Esophagus squamous epithelium (tissue), 5 donors: Measurements from ENCODE around the gene SPSB1. TPM values are rescaled to one million over a fixed set of nuclear protein-coding genes. Genes with fewer than 3 reads are reported as not detected.

Experiments
- DNase-seq: peaks from one replicate; lab custom pipeline; 2025; lab: John Stamatoyannopoulos, UW
- H3K27ac ChIP-seq, 4 donors: fragments of 200-600 bp; sonication (generic); one replicate each; pipeline ENCODE4 v1.5.1; 2016 to 2019; ENCODE audit warnings: mild to moderate bottlenecking in 1 of 4
- H3K27me3 ChIP-seq, 4 donors: fragments of 200-600 bp; sonication (generic); 1 replicate in 3 of 4; 2 replicates in 1 of 4; pipeline versions ENCODE4 v1.5.1 to v1.6.0; 2017 to 2021; ENCODE audit warnings: antibody characterized with exemption in 1 of 4
- H3K36me3 ChIP-seq, 3 donors: fragments of 200-600 bp; sonication (generic); one replicate each; pipeline ENCODE4 v1.5.1; 2016 to 2019
- H3K4me1 ChIP-seq, 3 donors: fragments of 200-600 bp; sonication (generic); one replicate each; pipeline ENCODE4 v1.5.1; 2017 to 2019
- H3K4me3 ChIP-seq, 4 donors: fragments of 200-600 bp; sonication (generic); 1 replicate in 3 of 4; 2 replicates in 1 of 4; pipeline ENCODE4 v1.5.1; 2016 to 2019; ENCODE audit warnings: mild to moderate bottlenecking in 2 of 4, moderate library complexity in 1 of 4
- H3K9me3 ChIP-seq, 3 donors: fragments of 200-600 bp; sonication (generic); one replicate each; pipeline ENCODE4 v1.5.1; 2016 to 2019
- CTCF ChIP-seq, 6 experiments: fragments of 450-650 bp in 4 of 6; fragments of 200-600 bp in 2 of 6; sonication (generic) in 2 of 6; IDR thresholded peaks; one replicate each; pipeline ENCODE4 v1.5.1; 2016 to 2019; ENCODE audit warnings: antibody characterized with exemption in 6 of 6, mild to moderate bottlenecking in 4 of 6, moderate library complexity in 4 of 6
- POLR2A ChIP-seq, 4 donors: fragments of 450-650 bp; IDR thresholded peaks; one replicate each; pipeline ENCODE4 v1.6.1; 2017; ENCODE audit warnings: antibody characterized with exemption in 4 of 4, mild to moderate bottlenecking in 4 of 4, moderate library complexity in 3 of 4
- WGBS, 2 donors: methylation state at CpG; one replicate each; pipeline ENCODE4 v1.1.5; 2018; 5-methylcytosine and 5-hydroxymethylcytosine counted together
- intact Hi-C: fragments of 100-400 bp; cut with DNase I; formaldehyde crosslinking; loops from one replicate; pipeline ENCODE4 v1.15.0; 2022
- total RNA-seq, 4 donors: library from RNA; depleted of rRNA; stranded (reverse); fragments of >200 nt; gene quantifications; one replicate each; pipeline ENCODE4 v1.1.0, GENCODE V29; 2016
- donor health status: DM: yes; HTN: yes; CAD: no.

Gene SPSB1
- total RNA-seq, 4 donors from 2014 or later, result 15.2 to 35.5 (median 25.2) TPM

GRCh38 chr1:9332513-9333143 lies 39.9 kb downstream of the SPSB1 start:
- WGBS, 2 donors, result 66 to 76% methylated on average over 10 to 12 of the region's 12 CpGs
- Histone ChIP-seq H3K36me3 (no peaks in the 10 kb centered on the region), H3K27ac (peak overlapping the region; percentile 30 to 59 (median 44)), H3K9me3 (no peaks in the 10 kb centered on the region), H3K4me1 (peaks cover 22 to 91% (median 46%) of the 10 kb centered on the region in 3 donors), H3K4me3 (no peak overlapping the region), H3K27me3 (no peaks in the 10 kb centered on the region)
- intact Hi-C loops, result no loop called here
- no peak for DNase-seq
- TF ChIP-seq CTCF (IDR thresholded peaks at IDR 0.05) (no peak), POLR2A (IDR thresholded peaks at IDR 0.05) (no peak)

DNA sequence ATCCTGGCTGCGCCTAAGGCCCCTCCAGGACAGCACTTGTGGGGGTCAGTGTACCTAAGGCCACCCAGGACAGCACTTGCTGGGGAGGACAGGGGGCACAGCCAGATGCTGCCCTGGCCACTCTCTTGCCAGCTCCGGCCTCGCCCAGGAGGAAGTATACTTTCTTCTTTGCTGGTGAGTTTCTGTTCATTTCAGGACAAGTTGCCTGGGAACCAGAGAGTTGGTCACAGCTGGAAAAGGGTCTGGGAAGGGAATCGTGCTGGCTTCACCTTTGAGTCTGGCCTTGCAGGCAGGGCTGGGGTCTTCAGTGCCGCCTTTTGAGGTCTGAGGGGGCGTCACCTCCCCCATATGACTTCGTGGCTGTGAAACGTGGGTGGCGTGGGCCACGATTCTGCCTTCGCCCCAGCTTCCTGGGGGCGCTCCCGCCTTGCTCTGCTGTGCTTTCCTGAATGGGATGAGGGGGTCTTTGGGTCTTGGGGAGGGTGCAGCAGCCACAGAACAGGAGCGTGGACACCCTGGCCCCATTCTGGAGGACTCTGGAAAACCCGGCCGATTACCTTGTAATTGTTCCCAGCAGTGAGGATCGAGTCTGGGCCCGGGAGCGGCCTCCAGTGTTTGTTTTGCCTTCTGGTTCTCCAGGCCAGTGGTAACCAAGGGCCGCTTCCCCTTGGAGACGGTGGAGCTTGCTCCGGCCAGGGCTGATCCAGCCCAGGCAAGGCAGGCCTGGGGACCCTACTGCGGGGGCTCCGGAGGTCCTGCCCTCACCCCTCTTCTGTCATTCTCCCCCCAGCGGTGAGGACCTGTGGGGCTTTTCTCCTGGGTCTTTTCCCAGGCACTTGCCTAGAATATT lies 45.9 kb downstream of the SPSB1 start:
- no peaks in the 10 kb centered on the region for H3K27me3 ChIP-seq
- DNase-seq, result no peak
- H3K36me3 ChIP-seq, result no peaks in the 10 kb centered on the region
- peak overlapping the region; percentile 79 to 90 (median 87) for H3K27ac ChIP-seq
- intact Hi-C loops, result no loop called here
- 38 to 61% methylated on average over 5 to 17 of the region's 25 CpGs for WGBS, 2 donors
- peaks cover 49 to 88% (median 63%) of the 10 kb centered on the region in 3 donors for H3K4me1 ChIP-seq
- no peaks in the 10 kb centered on the region for H3K9me3 ChIP-seq
- peak overlapping the region in 1 of 4 donors; percentile 49 for H3K4me3 ChIP-seq
- TF ChIP-seq CTCF (IDR thresholded peaks at IDR 0.05) (no peak), POLR2A (IDR thresholded peaks at IDR 0.05) (no peak)

- no peak for DNase-seq
- H3K9me3 ChIP-seq, result no peaks in the 10 kb centered on the region
- H3K4me3 ChIP-seq, result peak overlapping the region in 3 of 4 donors; percentile 16 to 49 (median 17)
- peaks cover 61 to 91% (median 76%) of the 10 kb centered on the region in 3 donors for H3K4me1 ChIP-seq
- TF ChIP-seq POLR2A (IDR thresholded peaks at IDR 0.05), result no peak
- TF ChIP-seq CTCF (IDR thresholded peaks at IDR 0.05), result no peak
- peak overlapping the region; percentile 79 to 90 (median 87) for H3K27ac ChIP-seq
- no peaks in the 10 kb centered on the region for H3K36me3 ChIP-seq
- no peaks in the 10 kb centered on the region for H3K27me3 ChIP-seq
- 17 to 45% methylated on average over 13 to 20 of the region's 24 CpGs for WGBS, 2 donors
- intact Hi-C loops, result no loop called here
Measured at GRCh38 chr1:9340172-9340854, 47.6 kb downstream of the SPSB1 start.

- 44 to 49% methylated on average over 4 to 6 of the region's 7 CpGs for WGBS, 2 donors
- no peaks in the 10 kb centered on the region for H3K27me3 ChIP-seq
- no peaks in the 10 kb centered on the region for H3K36me3 ChIP-seq
- TF ChIP-seq POLR2A (IDR thresholded peaks at IDR 0.05) (no peak), CTCF (IDR thresholded peaks at IDR 0.05) (no peak)
- peak overlapping the region; percentile 79 to 90 (median 87) for H3K27ac ChIP-seq
- intact Hi-C loops, result no loop called here
- H3K4me1 ChIP-seq, result peaks cover 64 to 92% (median 81%) of the 10 kb centered on the region in 3 donors
- H3K9me3 ChIP-seq, result no peaks in the 10 kb centered on the region
- DNase-seq, result no peak
- peak overlapping the region in 3 of 4 donors; percentile 16 to 49 (median 17) for H3K4me3 ChIP-seq
Measured at GRCh38 chr1:9340864-9341263, 48.2 kb downstream of the SPSB1 start.
